G401 (cell line): ENCODE measurements around the gene RPS14. TPM values are rescaled to one million over a fixed set of nuclear protein-coding genes. Genes with fewer than 3 reads are reported as not detected.
A peak's percentile ranks its signal among the peaks of the same experiment; 100 is the strongest.

Experiments used
- DNase-seq: peaks from one replicate; pipeline ENCODE4 v3.0.0-alpha.2; 2015; ENCODE audit warnings: low spot score
- in situ Hi-C: cut with HindIII; loops from 2 replicates; pipeline ENCODE4 v1.10.0; 2016; ENCODE audit warnings: low sequenced_read_pairs, mixed read lengths
- total RNA-seq: library from RNA; depleted of rRNA; stranded (reverse); fragments of >200 nt; shearing (Covaris generic); gene quantifications from 2 replicates; pipeline ENCODE4 v1.2.3, GENCODE V29; 2014; rRNA removed

RPS14 gene
- total RNA-seq: 3,973 and 5,195 TPM in 2 replicates

DNA sequence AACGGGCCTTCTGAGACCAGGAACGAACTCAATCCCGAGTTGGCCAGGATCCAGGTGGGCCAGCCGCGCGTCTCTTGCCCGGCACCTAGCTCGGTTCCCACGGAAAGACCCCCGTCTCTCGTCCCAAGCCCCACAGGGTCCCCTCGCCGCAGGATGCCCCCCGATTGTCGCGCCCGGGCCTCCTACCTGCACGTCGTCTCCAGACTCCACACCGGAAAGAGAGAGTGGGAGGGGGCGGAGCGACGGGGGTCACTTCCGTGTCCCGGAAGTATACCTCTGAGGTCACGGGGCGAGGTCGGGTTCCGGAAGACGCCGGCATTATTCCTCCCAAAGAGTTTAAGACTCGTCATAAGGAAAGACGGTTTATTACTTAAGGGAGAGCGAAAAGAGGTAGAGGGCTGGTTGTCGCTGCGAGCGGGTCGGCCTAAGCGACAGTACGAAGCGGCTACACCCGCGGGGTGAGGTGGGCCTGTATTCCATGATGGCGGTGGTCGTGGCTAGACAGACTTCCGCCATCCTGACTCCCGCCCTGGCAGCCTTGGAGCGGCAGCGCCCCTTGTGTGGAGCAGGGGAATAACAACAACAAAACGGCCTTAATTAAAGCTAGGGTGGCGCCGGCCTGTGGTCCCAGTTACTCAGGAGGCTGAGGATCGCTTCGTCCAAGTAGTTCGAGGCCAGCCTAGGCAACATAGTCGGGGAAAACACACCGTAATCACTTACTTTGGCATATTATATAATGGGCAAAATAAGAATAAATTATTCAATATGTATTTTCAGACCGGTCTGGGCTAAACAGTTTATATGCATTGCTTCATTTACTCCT lies at the start of gene RPS14:
Gene RPS14, minus strand, starts transcription at position 223 of the 823 bp plus-strand sequence. CDS start 2,006 bp downstream, outside the sequence.
- in situ Hi-C loops: no loop called here
- DNase-seq: peak; percentile 89

DNA sequence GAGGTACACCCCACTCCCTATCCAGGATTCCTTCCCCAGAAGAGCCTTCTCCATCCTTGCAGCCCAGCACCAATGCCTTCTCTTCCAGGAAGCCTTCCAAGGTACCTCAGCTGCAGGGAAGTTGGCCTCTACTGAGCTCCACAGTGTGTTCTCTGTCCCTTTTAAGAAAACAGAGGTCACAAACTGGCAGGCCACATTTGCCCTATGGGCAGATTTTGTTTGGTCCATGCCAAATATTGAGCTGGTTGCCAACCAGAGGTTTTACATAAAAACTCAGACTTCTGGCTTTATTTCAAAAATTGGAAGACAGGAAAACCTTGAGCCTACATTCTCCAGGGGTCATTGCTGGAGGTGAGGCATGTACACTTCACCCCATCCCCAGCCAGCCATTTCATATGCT lies 49.4 kb upstream of the RPS14 start:
- in situ Hi-C loops: no loop called here
- DNase-seq: no peak

DNA sequence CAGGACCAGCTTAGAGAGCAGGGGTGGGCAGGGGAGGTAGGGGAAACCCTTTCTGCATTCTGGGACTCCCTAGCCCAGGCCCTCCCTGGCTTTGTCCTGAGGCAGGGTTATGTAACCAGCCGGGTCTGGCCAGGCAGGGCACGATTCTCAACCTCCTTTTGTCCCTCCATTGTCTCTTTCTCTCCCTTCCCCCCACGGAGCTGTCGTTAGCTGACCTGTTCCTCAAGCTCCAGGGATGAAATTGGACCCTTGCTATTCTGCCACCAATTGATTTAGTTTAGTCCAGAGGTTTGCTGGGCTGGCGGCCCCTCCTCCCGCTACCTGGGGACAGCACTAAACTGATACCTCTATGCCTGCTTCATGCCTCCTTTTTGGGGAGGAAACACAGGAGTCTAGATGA lies 49.0 kb upstream of the RPS14 start:
- DNase-seq: no peak

DNA sequence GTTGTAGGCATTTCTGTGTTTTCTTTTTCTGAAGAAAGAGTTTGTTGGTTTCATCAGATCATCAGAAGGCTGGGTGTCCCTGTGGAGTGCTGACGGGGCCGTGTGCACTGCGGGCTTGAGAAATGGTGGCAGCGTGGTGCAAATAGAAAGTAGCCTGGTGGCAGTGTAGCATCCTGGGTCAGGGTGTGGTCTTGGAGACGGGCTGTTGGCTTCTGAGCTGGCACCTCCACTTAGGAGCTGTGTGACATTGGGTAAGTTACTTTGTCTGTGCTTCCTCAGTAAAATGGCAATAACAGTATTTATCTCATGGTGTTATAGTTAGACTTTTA lies 48.4 kb upstream of the RPS14 start:
- in situ Hi-C loops: no loop called here
- no peak for DNase-seq

More for the DNA sequence above, 49.0 kb upstream of the RPS14 start:
- in situ Hi-C loops: no loop called here

DNA sequence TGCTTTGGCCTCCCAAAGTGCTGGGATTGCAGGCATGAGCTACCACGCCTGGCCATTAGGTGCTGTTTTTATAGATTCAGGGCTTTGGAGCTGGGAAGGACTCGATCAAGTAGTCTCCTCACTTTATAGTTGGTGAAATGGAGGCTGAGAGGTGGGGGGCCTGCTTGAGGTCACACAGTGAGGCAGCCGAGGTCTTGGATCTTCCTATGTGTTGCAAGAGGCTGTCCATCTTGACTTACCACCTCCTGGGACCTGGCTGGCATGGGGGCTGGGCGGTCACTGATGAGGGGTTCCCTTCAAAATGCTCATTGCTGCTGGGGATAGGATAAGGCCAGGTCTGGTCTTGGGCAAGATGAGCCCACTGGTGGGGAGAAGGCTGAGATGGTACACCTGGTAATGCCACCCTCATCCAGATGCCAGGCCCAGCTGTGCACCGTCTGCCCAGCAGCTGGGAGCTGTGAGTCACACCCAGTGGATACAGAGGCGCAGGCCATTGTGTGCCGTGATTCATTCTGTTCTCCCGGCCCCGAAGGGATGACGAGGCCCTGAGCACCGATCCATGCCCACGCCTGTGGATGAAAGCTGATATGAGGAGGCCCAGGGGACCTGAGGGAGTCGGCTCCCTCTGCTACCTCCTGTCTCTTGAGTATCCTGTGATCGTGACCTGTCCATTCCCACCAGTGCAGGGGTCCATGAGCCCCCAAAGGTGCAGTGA lies 47.9 kb upstream of the RPS14 start:
- no peak for DNase-seq
- in situ Hi-C loops: no loop called here

- no peak for DNase-seq
- in situ Hi-C loops: no loop called here
These were observed 47.0 kb upstream of the RPS14 start for GRCh38 chr5:150496534-150496933.

DNA sequence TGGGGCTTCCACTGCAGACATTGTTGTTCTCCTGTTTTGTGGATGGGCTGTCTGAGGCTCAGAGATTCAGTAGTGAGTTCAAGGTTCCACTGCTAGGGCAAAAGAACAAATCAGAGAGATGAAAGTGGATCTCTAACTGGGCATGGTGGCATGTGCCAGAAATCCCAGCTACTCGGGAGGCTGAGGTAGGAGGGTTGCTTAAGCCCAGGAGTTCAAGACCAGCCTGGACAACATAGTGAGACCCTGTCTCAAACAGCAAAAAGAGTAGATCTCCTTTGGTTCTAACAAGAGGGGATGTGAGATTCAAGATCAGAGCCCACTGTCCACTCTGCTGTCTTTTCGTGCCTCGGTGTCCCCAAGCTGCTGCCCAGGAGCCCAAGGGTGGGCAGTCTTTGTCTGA lies 46.6 kb upstream of the RPS14 start:
- no peak for DNase-seq
- in situ Hi-C loops: no loop called here

DNA sequence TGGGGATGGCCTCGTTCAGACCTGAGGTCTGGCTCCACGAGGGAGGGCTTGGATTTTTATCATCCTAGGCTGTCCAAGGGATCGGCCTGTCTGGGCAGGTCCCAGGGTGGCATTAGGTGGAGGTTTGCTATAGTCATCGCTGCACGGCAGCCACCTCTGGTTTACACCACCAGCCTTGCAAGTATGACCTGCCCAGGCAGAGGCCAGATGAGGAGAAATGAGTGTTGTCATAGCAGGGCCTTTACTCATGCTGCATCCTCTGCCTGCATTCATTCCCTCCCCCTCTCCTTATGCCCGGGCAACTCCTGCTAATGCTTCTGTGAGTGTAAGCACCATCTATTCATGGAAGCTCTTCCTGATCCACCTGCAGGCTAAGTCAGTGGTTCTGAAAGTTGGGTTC lies 43.1 kb upstream of the RPS14 start:
- in situ Hi-C loops: no loop called here
- no peak for DNase-seq

DNA sequence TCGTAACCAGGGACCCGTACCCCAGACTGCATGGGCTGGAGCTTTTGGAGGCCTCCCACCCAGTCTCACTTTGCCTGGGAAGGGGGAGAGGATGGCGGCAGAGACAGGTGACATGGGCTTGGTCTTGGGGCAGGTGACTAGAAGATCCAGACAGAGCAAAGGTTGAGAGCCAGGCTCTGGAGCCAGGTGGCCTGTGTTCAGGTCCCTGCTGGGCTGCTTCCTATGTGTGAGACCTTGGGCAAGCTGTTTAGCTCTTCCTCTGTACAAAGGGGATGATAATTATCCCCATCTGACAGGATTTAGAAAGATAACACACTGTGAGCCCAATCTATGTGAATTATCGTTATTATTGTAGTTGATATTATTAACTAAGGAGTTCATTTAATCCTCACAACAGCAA lies 42.3 kb upstream of the RPS14 start:
- in situ Hi-C loops: no loop called here

DNA sequence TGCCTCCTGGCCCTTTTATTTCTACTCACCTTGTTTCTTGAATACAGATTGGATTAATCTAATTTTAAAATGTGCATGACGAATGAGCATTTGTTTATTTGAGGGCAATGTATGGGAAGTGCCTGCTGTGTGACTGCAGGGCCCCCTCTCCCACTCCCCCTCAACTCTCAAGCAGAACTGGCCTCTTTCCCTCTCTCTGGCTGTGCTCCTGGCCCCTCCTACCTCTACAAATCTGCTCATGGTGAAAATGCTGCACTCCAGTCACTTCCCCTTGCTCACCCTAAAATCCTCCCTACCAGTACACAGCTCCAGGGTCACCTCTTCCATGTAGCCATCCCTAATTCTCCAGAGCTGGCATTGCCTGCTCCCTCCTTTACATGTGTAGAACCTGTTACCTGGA lies 41.2 kb upstream of the RPS14 start:
- in situ Hi-C loops: no loop called here
- no peak for DNase-seq

More for the DNA sequence above, 42.3 kb upstream of the RPS14 start:
- DNase-seq: peak; percentile 76

- in situ Hi-C loops: no loop called here
- no peak for DNase-seq
These were observed 40.7 kb upstream of the RPS14 start for GRCh38 chr5:150490296-150490669.

DNA sequence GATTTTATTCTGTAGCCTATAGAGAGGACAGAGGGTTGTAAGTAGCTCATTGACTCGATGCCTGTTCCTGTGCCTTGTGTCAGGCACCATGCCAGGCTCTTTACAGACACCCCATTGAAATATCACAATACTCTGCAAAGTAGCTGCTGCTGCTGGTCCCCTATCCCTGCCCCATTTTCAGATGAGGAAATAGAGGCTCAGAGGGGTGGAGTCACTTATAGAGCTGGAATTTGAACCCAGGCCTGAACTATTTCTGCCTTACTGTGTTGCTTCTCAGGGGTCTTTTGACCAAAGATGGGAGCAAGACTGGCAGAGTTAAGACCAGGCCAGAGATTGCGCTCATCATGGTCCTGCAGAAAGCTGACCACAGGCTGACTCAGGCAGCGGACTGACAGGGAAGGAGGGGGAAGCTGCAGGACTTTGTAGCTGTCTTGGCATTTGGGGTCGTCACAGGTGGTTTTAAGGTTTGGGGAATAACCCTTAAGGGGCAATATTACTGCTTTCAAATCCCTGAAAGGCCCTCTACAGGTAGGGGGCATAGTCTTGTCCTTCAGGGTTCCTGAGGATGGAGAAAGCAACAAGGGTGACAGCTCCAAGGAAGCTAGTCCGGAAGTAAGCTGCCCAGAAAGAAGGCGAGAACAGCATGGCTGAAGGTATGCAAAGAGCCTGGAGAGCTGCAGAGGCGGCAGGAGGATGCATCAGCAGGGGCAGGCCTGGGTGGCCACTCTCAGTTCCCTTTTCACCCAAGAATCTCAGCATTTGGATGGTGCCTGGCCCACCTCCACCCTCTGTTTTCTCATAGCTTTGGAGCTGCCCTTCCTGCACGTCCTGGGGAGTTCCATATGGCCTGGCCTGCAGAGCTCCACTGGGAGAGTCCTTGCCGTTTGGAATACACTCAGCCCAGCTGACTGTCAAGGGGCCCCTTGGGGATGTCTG lies 40.1 kb upstream of the RPS14 start:
- DNase-seq: peak; percentile 51
- in situ Hi-C loops: no loop called here

DNA sequence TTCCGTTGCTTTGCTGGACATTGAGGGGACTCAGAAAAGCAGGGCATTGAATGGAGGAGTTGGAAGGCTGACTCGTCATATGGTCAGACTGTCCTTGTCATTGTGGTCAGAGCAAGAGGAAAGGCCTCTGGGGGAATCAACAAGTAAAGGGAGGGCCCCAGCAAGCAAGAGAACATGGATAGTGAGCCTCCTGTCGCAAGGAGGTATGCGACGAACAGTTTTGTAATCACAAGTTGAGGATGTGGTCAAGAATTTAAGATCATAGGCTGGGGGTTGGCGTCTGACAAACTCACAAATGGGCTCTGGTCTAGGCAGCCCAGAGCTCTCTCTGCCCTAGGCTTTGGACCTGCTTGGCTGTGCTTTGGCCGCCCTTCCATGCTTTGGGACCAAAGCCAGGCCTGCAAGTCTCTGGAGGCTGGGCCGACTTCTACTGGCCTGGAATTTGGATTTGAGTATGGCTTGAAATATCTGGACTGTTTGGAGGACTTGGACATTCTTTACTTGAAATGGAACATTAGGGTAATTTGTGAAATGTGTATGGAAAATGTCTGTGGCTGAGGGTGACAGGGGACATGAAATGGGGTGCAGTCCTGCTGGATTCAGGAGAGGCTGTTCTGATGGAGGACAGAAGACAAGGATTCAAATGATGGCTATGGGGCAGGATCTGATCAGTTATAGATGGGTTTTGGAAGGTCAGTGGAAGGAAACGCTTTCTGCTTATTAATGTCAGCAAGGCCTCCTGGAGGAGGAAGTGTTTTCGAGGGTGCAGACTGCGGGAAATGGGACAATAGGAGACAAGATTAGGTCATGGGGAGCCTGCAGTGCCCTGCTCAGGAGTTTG lies 39.2 kb upstream of the RPS14 start:
- DNase-seq: peak; percentile 52
- in situ Hi-C loops: no loop called here

- peak; percentile 64 for DNase-seq
- in situ Hi-C loops: no loop called here
These were observed 37.9 kb upstream of the RPS14 start for GRCh38 chr5:150487199-150488061.

DNA sequence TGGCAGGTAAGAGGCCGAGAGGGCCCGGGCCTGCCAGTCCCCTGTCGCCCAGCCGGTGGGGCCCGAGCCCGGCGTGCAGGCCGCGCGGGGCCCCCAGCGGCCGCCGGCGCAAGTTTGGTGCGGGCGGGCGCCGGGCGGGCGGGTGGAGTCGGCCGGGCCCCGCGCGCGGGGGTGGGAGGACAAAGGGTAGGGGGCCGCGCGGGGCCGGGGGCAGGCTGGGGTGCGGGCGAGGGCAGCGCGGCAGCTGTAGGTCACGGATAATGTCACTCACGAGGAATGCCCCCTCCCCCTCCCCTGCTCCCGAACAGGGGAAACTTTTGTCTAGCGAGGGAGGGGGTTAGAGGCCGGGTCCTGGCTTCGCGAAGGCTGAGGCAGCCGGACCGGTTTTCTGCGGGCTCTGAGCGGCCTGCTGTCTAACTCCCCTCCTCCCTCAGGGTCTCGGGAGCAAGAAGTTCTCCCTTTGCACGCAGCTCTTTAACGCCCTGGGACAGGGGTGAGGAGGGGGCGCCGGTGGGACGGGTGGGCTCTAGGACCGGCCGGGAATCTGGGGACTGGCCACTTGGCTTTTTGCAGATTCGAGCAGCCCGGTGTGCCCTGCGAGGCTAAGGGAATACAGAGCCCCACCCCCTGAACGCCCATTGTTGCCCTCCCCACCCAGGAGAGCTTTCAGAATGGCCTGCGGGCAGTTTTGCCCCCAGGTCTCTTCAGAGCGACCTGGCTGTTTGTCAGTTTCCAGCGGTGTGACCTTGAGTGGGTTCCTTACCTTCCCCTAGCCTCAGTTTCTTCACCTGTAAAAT lies 37.1 kb upstream of the RPS14 start:
- peak; percentile 45 for DNase-seq
- in situ Hi-C loops: no loop called here

DNA sequence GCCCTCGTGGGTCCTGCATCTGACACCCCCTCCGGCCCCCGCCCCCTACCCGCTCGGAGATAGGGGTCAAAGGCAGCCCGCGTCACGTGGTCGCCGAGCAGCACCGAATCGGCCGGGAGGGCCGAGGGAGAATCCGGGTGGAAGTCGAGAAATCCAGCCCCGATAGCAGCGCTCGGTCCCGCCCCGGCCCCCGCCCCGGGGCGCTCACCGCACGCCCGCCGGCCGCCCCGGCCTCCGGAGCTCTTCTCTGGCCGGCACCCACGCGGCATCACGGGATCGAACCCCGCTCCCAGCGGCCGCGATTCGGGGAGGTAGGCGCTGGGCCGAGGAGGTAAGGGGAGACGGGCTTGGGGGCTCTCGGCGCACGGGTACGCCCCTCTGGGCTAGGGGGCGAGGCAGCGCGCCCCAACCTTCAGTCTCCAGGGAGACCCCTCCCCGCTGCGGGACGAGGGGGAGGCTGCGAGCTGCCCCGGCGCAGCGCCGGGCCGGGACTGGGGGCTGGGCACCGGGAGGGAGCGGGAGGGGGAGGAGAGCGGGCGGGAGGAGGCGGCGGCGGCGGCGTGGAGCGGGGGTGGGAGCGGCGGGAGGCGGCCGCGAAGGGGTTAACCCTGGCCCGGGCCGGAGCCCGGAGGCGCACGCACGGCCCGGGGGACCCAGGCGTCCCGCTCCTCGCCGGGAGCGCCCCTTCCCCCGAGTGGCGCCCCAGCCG lies 36.3 kb upstream of the RPS14 start:
- in situ Hi-C loops: no loop called here
- DNase-seq: no peak
